NCI-H1092 (cell line): ENCODE results near the gene SHF.

ENCODE experiments used
- DNase-seq: peaks from one replicate; lab custom pipeline; 2025; lab: John Stamatoyannopoulos, UW

SHF gene

GRCh38 chr15:45199136-45199810 lies 11.5 kb upstream of the SHF start:
- no peak for DNase-seq

GRCh38 chr15:45198337-45199135 lies 10.8 kb upstream of the SHF start:
- peak; percentile 85 for DNase-seq

- no peak for DNase-seq
These were observed 9.7 kb upstream of the SHF start for GRCh38 chr15:45197512-45197911.

GRCh38 chr15:45187578-45187893 lies 230 bp downstream of the SHF start:
- DNase-seq, result no peak

- no peak for DNase-seq
These were observed 792 bp downstream of the SHF start for GRCh38 chr15:45186771-45187577.

GRCh38 chr15:45185903-45186770 lies 1.6 kb downstream of the SHF start:
- DNase-seq, result no peak

GRCh38 chr15:45185069-45185779 lies 2.5 kb downstream of the SHF start:
- no peak for DNase-seq

- no peak for DNase-seq
These were observed 3.2 kb downstream of the SHF start for GRCh38 chr15:45184562-45185041.

GRCh38 chr15:45183511-45183910 lies 4.3 kb downstream of the SHF start:
- no peak for DNase-seq

- no peak for DNase-seq
These were observed 4.8 kb downstream of the SHF start for GRCh38 chr15:45182996-45183395.

GRCh38 chr15:45181491-45182285 lies 6.1 kb downstream of the SHF start:
- no peak for DNase-seq

GRCh38 chr15:45180648-45181436 lies 6.9 kb downstream of the SHF start:
- no peak for DNase-seq

GRCh38 chr15:45180201-45180600 lies 7.6 kb downstream of the SHF start:
- DNase-seq, result no peak

- no peak for DNase-seq
These were observed 8.4 kb downstream of the SHF start for GRCh38 chr15:45179221-45179985.

- no peak for DNase-seq
These were observed 10.5 kb downstream of the SHF start for GRCh38 chr15:45177285-45177684.

- DNase-seq, result no peak
These were observed 13.2 kb downstream of the SHF start for GRCh38 chr15:45174577-45174976.

- DNase-seq, result no peak
These were observed 13.7 kb downstream of the SHF start for GRCh38 chr15:45174069-45174468.

- DNase-seq, result no peak
These were observed 15.9 kb downstream of the SHF start for GRCh38 chr15:45171912-45172311.
